ENCODE measurements around the gene AXL.
A peak's percentile ranks its signal among the peaks of the same experiment; 100 is the strongest.

Gene AXL

DNA sequence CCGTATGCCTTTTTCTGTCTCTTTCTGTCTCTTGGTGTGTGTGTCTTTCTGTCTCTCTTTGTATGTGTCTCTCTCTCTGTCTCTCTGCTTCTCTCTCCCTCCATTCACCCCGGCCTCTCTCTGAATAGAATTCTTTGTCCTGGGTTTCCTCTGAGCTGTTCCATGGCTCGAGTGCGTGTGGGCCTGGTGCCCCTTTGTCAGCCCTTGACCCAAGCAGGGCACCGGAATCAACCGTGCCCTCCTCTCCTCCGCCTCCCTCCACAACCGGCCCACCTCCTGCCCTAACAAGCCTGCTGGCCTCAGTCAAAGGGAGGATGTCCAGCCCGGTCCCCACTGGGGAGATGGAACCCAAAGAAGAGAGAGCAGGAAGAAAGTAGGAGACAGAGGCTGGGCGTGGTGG lies 3.2 kb downstream of the AXL start:
- TF ChIP-seq SIN3A (IDR thresholded peaks at IDR 0.05; ENCODE audit: borderline replicate concordance, insufficient read depth, low read length), result no peak
- TF ChIP-seq POLR2AphosphoS5 (IDR thresholded peaks at IDR 0.05; ENCODE audit: low read depth, low read length), result no peak
- TF ChIP-seq, protein P1, sequence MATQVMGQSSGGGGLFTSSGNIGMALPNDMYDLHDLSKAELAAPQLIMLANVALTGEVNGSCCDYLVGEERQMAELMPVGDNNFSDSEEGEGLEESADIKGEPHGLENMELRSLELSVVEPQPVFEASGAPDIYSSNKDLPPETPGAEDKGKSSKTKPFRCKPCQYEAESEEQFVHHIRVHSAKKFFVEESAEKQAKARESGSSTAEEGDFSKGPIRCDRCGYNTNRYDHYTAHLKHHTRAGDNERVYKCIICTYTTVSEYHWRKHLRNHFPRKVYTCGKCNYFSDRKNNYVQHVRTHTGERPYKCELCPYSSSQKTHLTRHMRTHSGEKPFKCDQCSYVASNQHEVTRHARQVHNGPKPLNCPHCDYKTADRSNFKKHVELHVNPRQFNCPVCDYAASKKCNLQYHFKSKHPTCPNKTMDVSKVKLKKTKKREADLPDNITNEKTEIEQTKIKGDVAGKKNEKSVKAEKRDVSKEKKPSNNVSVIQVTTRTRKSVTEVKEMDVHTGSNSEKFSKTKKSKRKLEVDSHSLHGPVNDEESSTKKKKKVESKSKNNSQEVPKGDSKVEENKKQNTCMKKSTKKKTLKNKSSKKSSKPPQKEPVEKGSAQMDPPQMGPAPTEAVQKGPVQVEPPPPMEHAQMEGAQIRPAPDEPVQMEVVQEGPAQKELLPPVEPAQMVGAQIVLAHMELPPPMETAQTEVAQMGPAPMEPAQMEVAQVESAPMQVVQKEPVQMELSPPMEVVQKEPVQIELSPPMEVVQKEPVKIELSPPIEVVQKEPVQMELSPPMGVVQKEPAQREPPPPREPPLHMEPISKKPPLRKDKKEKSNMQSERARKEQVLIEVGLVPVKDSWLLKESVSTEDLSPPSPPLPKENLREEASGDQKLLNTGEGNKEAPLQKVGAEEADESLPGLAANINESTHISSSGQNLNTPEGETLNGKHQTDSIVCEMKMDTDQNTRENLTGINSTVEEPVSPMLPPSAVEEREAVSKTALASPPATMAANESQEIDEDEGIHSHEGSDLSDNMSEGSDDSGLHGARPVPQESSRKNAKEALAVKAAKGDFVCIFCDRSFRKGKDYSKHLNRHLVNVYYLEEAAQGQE (IDR thresholded peaks at IDR 0.05; ENCODE audit: insufficient read depth in 1 of 2, low read depth in 2 of 2, low read length in 2 of 2), result no peak
- TF ChIP-seq FOXP2 (optimal IDR thresholded peaks at IDR 0.05; ENCODE audit: borderline replicate concordance, extremely low read depth, extremely low read length, insufficient read depth), result no peak
- no peak for TF ChIP-seq TAF1 (IDR thresholded peaks at IDR 0.05; ENCODE audit: borderline replicate concordance, insufficient read depth, low read length)

DNA sequence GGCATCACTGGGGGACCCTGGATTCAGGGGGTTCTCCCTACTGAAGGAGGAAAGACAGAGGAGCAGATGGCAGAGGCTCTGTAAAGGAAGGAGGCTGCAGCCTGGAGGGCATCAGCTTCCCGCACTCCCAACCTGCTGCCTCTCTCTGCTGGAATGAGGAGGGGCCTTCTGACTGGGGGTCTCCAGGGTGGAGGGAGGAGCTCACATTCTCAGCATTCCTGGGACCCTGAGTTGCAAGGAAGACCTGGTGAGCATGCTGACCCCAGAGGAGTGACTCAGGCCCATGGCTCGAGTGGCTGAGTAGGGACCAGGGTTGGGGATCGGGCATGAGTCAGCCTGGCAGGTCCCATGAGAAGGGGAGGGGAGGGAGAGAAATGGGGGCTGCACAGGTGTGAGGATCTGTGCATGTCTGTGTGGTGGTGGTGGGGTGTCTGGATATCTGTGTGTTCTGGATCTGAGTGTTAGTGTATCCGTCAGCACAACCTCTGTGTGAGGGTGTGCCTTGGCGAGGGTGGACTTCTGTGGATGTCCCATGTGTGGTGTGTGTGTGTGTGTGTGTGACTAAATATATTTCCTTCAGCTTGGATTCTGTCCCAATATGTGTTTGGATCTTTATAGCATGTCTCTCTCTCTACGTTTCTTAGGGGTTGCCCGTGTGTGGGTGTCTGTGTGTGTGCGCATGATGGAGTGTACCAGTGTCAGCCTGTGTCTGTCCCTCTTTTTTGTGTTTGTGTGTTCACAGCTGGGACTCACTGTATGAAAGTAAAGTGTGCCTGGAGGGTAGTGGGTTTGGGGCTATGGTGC lies 4.6 kb downstream of the AXL start:
- TF ChIP-seq FOXP2 (optimal IDR thresholded peaks at IDR 0.05; ENCODE audit: borderline replicate concordance, extremely low read depth, extremely low read length, insufficient read depth) (no peak), SIN3A (IDR thresholded peaks at IDR 0.05; ENCODE audit: borderline replicate concordance, insufficient read depth, low read length) (no peak), POLR2AphosphoS5 (IDR thresholded peaks at IDR 0.05; ENCODE audit: low read depth, low read length) (no peak), TAF1 (IDR thresholded peaks at IDR 0.05; ENCODE audit: borderline replicate concordance, insufficient read depth, low read length) (no peak)
- TF ChIP-seq, protein P1 (IDR thresholded peaks at IDR 0.05; ENCODE audit: insufficient read depth in 1 of 2, low read depth in 2 of 2, low read length in 2 of 2), result no peak

DNA sequence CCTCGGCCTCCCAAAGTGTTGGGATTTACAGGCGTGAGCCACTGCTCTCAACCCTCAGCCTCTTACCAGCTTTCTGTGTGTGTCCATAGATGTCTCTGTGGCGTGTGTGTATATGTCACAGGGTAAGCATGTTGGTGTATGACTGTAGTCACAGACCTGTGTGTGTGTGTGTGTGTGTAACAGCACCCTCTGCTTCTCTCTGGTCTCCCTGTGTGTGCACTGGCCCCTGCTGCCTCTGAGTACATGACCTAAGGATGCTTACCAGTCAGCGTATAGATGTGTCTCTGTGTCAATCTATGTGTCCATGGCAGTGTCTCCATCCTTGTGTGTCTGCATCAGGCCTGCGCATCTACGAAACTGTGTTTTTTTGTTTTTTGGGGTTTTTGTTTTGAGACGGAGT lies 5.6 kb downstream of the AXL start:
- no peak for TF ChIP-seq POLR2AphosphoS5 (IDR thresholded peaks at IDR 0.05; ENCODE audit: low read depth, low read length)
- TF ChIP-seq, protein P1 (IDR thresholded peaks at IDR 0.05; ENCODE audit: insufficient read depth in 1 of 2, low read depth in 2 of 2, low read length in 2 of 2), result no peak
- no peak for TF ChIP-seq SIN3A (IDR thresholded peaks at IDR 0.05; ENCODE audit: borderline replicate concordance, insufficient read depth, low read length)
- TF ChIP-seq FOXP2 (optimal IDR thresholded peaks at IDR 0.05; ENCODE audit: borderline replicate concordance, extremely low read depth, extremely low read length, insufficient read depth), result no peak
- TF ChIP-seq TAF1 (IDR thresholded peaks at IDR 0.05; ENCODE audit: borderline replicate concordance, insufficient read depth, low read length), result no peak

DNA sequence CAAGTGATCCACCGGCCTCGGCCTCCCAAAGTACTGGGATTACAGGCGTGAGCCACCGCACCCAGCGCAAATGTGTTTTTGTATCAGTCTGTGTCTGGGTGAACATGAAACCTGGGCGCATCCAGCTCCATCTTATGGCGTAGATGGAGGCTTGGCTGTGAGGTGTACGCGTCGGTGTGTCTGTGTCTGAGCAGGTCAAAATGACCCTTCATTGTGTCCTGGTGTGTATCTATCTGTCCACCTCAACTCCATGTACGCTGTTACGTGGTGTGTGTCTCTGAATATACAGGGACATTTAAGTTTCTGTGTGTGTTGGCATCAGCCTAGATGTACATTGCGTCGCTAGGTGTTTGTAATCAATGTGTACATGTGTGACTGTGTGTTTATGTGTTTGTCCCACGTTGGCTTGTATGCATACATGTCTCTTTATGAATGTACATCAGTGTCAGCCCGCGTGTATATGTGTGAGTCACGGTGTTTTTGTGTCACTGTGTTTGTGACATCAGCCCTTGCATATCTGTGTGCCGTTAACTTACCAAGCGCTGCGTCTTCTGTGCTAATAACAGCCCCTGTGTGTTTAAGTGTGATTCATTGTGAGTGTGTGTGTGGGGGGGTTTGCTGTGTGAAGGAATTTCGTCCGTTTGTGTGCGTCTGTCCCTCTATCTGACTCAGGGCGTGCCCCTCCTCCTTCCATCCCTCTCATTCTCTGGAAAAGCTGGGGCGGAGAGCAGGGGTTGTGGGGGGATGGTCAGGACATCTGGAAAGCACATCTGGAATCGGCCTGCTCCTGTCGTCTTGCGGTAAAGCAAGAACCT lies 6.4 kb downstream of the AXL start:
- TF ChIP-seq POLR2AphosphoS5 (IDR thresholded peaks at IDR 0.05; ENCODE audit: low read depth, low read length) (no peak), SIN3A (IDR thresholded peaks at IDR 0.05; ENCODE audit: borderline replicate concordance, insufficient read depth, low read length) (peak; percentile 81; the same call in 1 of the 2 replicates), FOXP2 (optimal IDR thresholded peaks at IDR 0.05; ENCODE audit: borderline replicate concordance, extremely low read depth, extremely low read length, insufficient read depth) (peak; percentile 80), TAF1 (IDR thresholded peaks at IDR 0.05; ENCODE audit: borderline replicate concordance, insufficient read depth, low read length) (no peak; the same call in 1 of the 2 replicates)
- TF ChIP-seq, protein P1 (IDR thresholded peaks at IDR 0.05; ENCODE audit: insufficient read depth in 1 of 2, low read depth in 2 of 2, low read length in 2 of 2), result 0 out of 4 replicates have a peak, but pooled peaks of 1 of the 2 experiments have one; percentile 37
